HFF-Myc (cell line): ENCODE data around the gene OLR1.

Source experiments
- DNase-seq: peaks from one replicate; pipeline ENCODE4 v3.0.0-alpha.2; 2011; ENCODE audit warnings: low read depth; ENCODE audit errors: extremely low read depth
- H3K4me3 ChIP-seq: replicated peaks from 2 replicates; pipeline ENCODE4 v1.5.1; 2011; ENCODE audit warnings: low read depth, mild to moderate bottlenecking, control low read depth, low read length
- TF ChIP-seq, protein P1 (sequence below): IDR thresholded peaks from 2 replicates; pipeline ENCODE4 v1.5.1; 2012; ENCODE audit warnings: mild to moderate bottlenecking, low read depth, low read length, control low read depth; ENCODE audit errors: missing control alignments

The OLR1 gene

DNA sequence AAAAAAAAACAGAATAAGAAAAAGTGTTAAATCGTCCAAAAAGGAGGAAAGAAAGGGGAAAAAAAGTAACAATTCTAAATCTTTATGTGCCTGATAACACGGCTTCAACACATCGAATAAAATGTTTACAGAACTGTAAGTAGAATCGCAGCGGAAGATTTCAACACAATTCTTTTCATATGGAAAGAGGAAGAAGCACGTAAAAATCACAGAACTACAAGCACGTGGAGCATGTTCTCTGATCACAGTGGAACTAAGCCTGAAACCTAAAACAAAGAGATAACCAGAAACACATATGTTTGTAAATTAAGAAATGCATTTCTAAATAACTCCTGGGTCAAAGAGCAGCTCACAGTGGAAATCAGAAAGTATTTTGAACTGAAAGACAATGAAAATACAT is 50.7 kb downstream of the OLR1 start:
- TF ChIP-seq, protein P1, sequence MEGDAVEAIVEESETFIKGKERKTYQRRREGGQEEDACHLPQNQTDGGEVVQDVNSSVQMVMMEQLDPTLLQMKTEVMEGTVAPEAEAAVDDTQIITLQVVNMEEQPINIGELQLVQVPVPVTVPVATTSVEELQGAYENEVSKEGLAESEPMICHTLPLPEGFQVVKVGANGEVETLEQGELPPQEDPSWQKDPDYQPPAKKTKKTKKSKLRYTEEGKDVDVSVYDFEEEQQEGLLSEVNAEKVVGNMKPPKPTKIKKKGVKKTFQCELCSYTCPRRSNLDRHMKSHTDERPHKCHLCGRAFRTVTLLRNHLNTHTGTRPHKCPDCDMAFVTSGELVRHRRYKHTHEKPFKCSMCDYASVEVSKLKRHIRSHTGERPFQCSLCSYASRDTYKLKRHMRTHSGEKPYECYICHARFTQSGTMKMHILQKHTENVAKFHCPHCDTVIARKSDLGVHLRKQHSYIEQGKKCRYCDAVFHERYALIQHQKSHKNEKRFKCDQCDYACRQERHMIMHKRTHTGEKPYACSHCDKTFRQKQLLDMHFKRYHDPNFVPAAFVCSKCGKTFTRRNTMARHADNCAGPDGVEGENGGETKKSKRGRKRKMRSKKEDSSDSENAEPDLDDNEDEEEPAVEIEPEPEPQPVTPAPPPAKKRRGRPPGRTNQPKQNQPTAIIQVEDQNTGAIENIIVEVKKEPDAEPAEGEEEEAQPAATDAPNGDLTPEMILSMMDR: no peak
- H3K4me3 ChIP-seq: no peak overlapping the region
- DNase-seq: no peak

DNA sequence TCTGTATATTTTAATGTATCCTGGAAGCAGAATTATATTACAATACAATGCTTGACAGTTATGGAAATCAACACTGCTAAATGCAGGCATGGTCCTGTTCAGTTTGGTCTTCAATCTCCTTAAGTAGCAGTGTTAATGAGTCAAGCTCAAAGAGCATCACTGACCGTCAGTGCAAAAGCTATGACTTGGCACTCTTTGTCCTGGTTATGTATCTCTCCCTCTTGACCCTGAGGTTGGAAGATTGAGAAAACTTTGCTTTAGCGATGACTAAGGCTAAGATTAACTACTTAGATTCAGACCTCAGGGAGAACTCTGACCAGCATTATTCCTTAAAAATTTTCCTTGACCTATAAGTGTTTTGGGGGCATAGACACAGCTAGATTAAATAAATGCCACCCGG is 52.9 kb downstream of the OLR1 start:
- no peak for DNase-seq
- H3K4me3 ChIP-seq: no peak overlapping the region
- TF ChIP-seq, protein P1: no peak

DNA sequence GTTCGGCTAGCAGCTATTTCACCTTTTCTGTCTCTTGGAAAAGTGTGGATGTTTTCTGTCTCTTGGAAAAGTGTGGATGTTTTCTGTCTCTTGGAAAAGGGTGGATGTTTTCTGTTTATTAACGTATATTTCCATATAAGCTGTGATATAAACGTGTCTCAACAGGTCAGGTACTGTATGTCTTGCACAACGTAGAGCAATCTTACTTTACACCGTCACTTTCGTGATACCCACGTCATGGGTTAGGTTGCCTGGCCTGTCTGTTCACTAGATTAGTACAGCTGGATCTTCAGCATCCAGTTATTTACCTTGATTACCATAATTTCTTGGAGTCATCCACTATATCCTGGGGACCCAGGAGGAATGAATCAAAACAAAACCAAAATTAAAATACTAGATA is 56.0 kb downstream of the OLR1 start:
- DNase-seq: no peak
- no peak overlapping the region for H3K4me3 ChIP-seq
- TF ChIP-seq, protein P1: no peak

DNA sequence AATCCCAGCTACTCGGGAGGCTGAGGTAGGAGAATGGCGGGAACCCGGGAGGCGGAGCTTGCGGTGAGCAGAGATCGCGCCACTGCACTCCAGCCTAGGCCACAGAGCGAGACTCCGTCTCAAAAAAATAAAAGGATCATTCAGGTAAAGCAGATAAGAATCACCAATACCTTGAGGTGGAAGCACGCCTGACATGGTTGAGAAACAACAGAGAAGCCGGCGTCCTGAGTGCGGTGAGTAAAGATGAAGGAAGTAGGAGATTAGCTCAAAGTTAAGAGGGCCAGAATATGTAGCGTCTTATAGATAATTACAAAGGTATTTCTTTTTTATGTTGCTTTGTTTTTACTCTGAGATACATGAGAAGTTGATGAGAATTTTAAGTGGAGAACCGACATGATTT is 56.6 kb downstream of the OLR1 start:
- no peak for DNase-seq
- TF ChIP-seq, protein P1: no peak
- H3K4me3 ChIP-seq: no peak overlapping the region

DNA sequence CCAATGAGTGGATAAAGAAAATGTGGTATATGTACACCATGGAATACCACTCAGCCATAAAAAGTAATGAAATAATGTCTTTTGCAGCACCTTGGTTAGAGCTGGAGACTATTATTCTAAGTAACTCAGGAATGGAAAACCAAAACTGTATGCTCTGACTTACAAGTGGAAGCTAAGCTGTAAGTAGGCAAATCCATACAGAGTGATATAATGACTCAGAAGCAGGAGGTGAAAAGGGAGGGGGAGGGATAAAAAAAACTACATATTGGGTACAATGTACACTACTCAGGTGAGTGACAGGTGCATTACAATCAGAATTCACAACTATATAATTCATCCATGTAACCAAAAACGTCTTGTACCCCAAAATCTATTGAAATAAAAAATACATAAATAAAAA is 58.0 kb downstream of the OLR1 start:
- no peak overlapping the region for H3K4me3 ChIP-seq
- DNase-seq: no peak
- TF ChIP-seq, protein P1: no peak

DNA sequence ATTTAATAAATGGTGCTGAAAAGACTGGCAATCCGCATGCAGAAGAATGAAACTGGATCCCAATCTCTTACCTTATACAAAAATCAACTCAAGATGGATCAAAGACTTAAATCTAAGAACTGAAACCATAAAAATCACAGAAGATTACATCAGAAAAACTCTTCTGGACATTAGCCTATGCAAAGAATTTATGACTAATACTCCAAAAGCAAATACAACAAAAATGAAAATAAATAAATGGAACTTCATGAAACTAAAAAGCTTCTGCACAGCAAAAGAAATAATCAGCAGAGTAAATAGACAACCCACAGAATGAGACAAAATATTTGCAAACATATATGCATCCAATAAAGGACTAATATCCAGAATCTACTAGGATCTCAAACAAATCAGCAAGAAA is 58.9 kb downstream of the OLR1 start:
- TF ChIP-seq, protein P1: no peak
- no peak for DNase-seq
- no peak overlapping the region for H3K4me3 ChIP-seq

GRCh38 chr12:10111451-10111850 is 60.5 kb downstream of the OLR1 start:
- no peak for DNase-seq
- TF ChIP-seq, protein P1: no peak

More at GRCh38 chr12:10111451-10111850, 60.5 kb downstream of the OLR1 start:
- H3K4me3 ChIP-seq: no peak overlapping the region
